OCI-LY7 (cell line): ENCODE measurements around the gene MBTPS1. TPM values are rescaled to one million over a fixed set of nuclear protein-coding genes. Genes with fewer than 3 reads are reported as not detected.
A peak's percentile ranks its signal among the peaks of the same experiment; 100 is the strongest.

Source experiments
- BruUV-seq: library from RNA; stranded (reverse); fragments of 400-500 nt; replicated peaks from 2 replicates; lab custom pipeline; 2021; lab: Mats Ljungman, UMichigan
- CTCF ChIA-PET: fragments of 300-600 bp; sonication (Branson Sonifier 250); formaldehyde crosslinking; loops from one replicate; lab custom pipeline; 2022; ENCODE audit warnings: antibody characterized with exemption; ENCODE audit not compliant: unreplicated experiment; lab: Charles Lee
- POLR2A ChIA-PET: fragments of 300-600 bp; sonication (Branson Sonifier 250); formaldehyde crosslinking; loops from one replicate; lab custom pipeline; 2022; ENCODE audit warnings: antibody characterized with exemption; lab: Charles Lee
- DNase-seq: peaks from one replicate; pipeline ENCODE4 v3.0.0-alpha.2; 2015; ENCODE audit warnings: low spot score
- H2AFZ ChIP-seq: fragments of 200-600 bp; sonication (generic), shearing (Covaris generic); 2 replicates; pipeline ENCODE4 v1.6.1; 2014; ENCODE audit warnings: mild to moderate bottlenecking, antibody characterized with exemption, low read length, moderate library complexity
- H3K27ac ChIP-seq: fragments of 200-600 bp; sonication (generic); 2 replicates; pipeline ENCODE4 v1.5.1; 2014; ENCODE audit warnings: mixed run types, low read depth, mild to moderate bottlenecking, moderate library complexity, low read length, inconsistent platforms; ENCODE audit not compliant: poor library complexity, severe bottlenecking
- H3K36me3 ChIP-seq: fragments of 200-600 bp; sonication (generic); 2 replicates; pipeline ENCODE4 v1.6.1; 2014; ENCODE audit warnings: mild to moderate bottlenecking, antibody characterized with exemption, low read length, moderate library complexity, mixed read lengths; ENCODE audit not compliant: insufficient read depth
- H3K4me1 ChIP-seq: fragments of 200-600 bp; sonication (generic); 2 replicates; pipeline ENCODE4 v1.5.1; 2014; ENCODE audit warnings: mild to moderate bottlenecking, low read length; ENCODE audit not compliant: insufficient read depth, poor library complexity, severe bottlenecking
- H3K4me2 ChIP-seq: fragments of 200-600 bp; sonication (generic); 2 replicates; pipeline ENCODE4 v1.6.1; 2014; ENCODE audit warnings: mild to moderate bottlenecking, low read length
- H3K4me3 ChIP-seq: fragments of 200-600 bp; sonication (generic); 2 replicates; pipeline ENCODE4 v1.5.1; 2014; ENCODE audit warnings: mild to moderate bottlenecking, low read depth, low read length; ENCODE audit not compliant: poor library complexity, severe bottlenecking
- H3K79me2 ChIP-seq: fragments of 200-600 bp; sonication (generic); 2 replicates; pipeline ENCODE4 v1.6.1; 2016; ENCODE audit warnings: low read depth, mild to moderate bottlenecking, low read length, moderate library complexity, mixed read lengths; ENCODE audit not compliant: insufficient read depth
- H3K9me2 ChIP-seq: fragments of 200-600 bp; sonication (generic); 2 replicates; pipeline ENCODE4 v1.6.1; 2016; ENCODE audit warnings: mild to moderate bottlenecking, low read length, mixed read lengths; ENCODE audit not compliant: insufficient read depth
- H3K9me3 ChIP-seq: fragments of 200-600 bp; sonication (generic); 2 replicates; pipeline ENCODE4 v1.6.1; 2014; ENCODE audit warnings: mild to moderate bottlenecking, mixed run types, low read length, mixed read lengths
- H4K20me1 ChIP-seq: fragments of 200-600 bp; sonication (generic); 2 replicates; pipeline ENCODE4 v1.6.1; 2014; ENCODE audit warnings: mild to moderate bottlenecking, antibody characterized with exemption, low read length, moderate library complexity, mixed read lengths; ENCODE audit not compliant: insufficient read depth
- CTCF ChIP-seq: fragments of 200-600 bp; sonication (generic); conservative IDR thresholded peaks from 2 replicates; pipeline ENCODE4 v1.5.1; 2014; ENCODE audit warnings: mild to moderate bottlenecking, antibody characterized with exemption, low read length, moderate library complexity, mixed read lengths
- EZH2phosphoT487 ChIP-seq: fragments of 200-600 bp; sonication (generic); IDR thresholded peaks from 2 replicates; pipeline ENCODE4 v1.6.1; 2018; ENCODE audit warnings: low read depth, borderline replicate concordance, mild to moderate bottlenecking, mixed run types, antibody characterized with exemption, low read length, moderate library complexity, mixed read lengths
- intact Hi-C: fragments of 100-400 bp; cut with micrococcal nuclease; formaldehyde crosslinking; loops from one replicate; pipeline ENCODE4 v1.10.0; 2022; ENCODE audit not compliant: unreplicated experiment
- total RNA-seq, 2 experiments: library from RNA; depleted of rRNA in 1 of 2; stranded (reverse); fragments of >200 nt in 1 of 2; shearing (Covaris generic) in 1 of 2; gene quantifications; 2 replicates each; pipeline ENCODE4 v1.2.3, GENCODE V29; 2014 to 2022

MBTPS1 gene
- total RNA-seq, 2 experiments from 2014 or later, result 49.6 to 65.2 TPM

GRCh38 chr16:84088695-84089395 is 27.9 kb downstream of the MBTPS1 start:
- H2AFZ ChIP-seq, result no peak overlapping the region
- peak overlapping the region; percentile 66 for H3K27ac ChIP-seq
- POLR2A ChIA-PET, result interaction anchor here (1.0 to 2.1 kb wide), 2 partner anchors 24 to 75 kb away, joined by 3 to 7 read pairs; no protein-coding TSS in a partner anchor
- no peaks in the 10 kb centered on the region for H3K79me2 ChIP-seq
- peak; percentile 76 for DNase-seq
- peaks cover 89% of the 10 kb centered on the region for H3K36me3 ChIP-seq
- intact Hi-C loops, result loop anchor here (1.0 kb wide), 1 partner anchor 86 kb away; no protein-coding TSS in a partner anchor
- CTCF ChIA-PET, result interaction anchor here (0.6 kb wide), 1 partner anchor 98 kb away, joined by 4 read pairs; the partner anchor contains the start of gene TAF1C
- H3K9me2 ChIP-seq, result no peaks in the 10 kb centered on the region
- peak overlapping the region; percentile 63 for H3K4me2 ChIP-seq
- no peaks in the 10 kb centered on the region for H3K9me3 ChIP-seq
- H3K4me3 ChIP-seq, result no peak overlapping the region
- BruUV-seq, result no TSS peak
- peak; percentile 64 for TF ChIP-seq CTCF
- TF ChIP-seq EZH2phosphoT487, result no peak
- H4K20me1 ChIP-seq, result 0 out of 2 replicates have a peak, but pooled peaks cover 3% of the 10 kb centered on the region
- peaks cover 67% of the 10 kb centered on the region for H3K4me1 ChIP-seq

- peaks cover 67% of the 10 kb centered on the region for H3K4me1 ChIP-seq
- ChIA-PET CTCF (interaction anchor here (0.5 to 2.9 kb wide), 4 partner anchors 29 to 885 kb away, joined by 3 to 13 read pairs (median 4); partner anchors contain the start of gene MBTPS1), POLR2A (interaction anchor here (0.6 to 2.1 kb wide), 6 partner anchors 13 to 278 kb away, joined by 5 to 7 read pairs (median 6); partner anchors contain the start of gene MBTPS1)
- 0 out of 2 replicates have a peak, but pooled peaks cover 3% of the 10 kb centered on the region for H4K20me1 ChIP-seq
- BruUV-seq, result no TSS peak
- H3K4me2 ChIP-seq, result peak overlapping the region; percentile 63
- intact Hi-C loops, result loop anchor here (1.0 kb wide), 1 partner anchor 88 kb away; no protein-coding TSS in a partner anchor
- no peak overlapping the region for H2AFZ ChIP-seq
- peak overlapping the region; percentile 66 for H3K27ac ChIP-seq
- no peaks in the 10 kb centered on the region for H3K79me2 ChIP-seq
- H3K4me3 ChIP-seq, result no peak overlapping the region
- no peaks in the 10 kb centered on the region for H3K9me3 ChIP-seq
- DNase-seq, result peak; percentile 20
- H3K36me3 ChIP-seq, result peaks cover 87% of the 10 kb centered on the region
- TF ChIP-seq CTCF (no peak), EZH2phosphoT487 (no peak)
- H3K9me2 ChIP-seq, result no peaks in the 10 kb centered on the region
These were observed 29.1 kb downstream of the MBTPS1 start for GRCh38 chr16:84087466-84088151.
